Measurements from ENCODE around the gene BMERB1.
"Not testable (repeated sequence)": the region's sequence is repeated elsewhere in the genome, so short reads cannot be mapped to it uniquely, and the experiment has no call there.

Gene BMERB1

GRCh38 chr16:15570666-15571065 lies 136.3 kb downstream of the BMERB1 start:
- DNase-seq, result not testable (repeated sequence)

- no peak for DNase-seq
Observed at GRCh38 chr16:15571557-15571956, 137.2 kb downstream of the BMERB1 start.

GRCh38 chr16:15572329-15573001 lies 138.1 kb downstream of the BMERB1 start:
- no peak for DNase-seq

- DNase-seq, result no peak
Observed at GRCh38 chr16:15573274-15573895, 139.0 kb downstream of the BMERB1 start.

GRCh38 chr16:15573896-15574613 lies 139.7 kb downstream of the BMERB1 start:
- DNase-seq, result not testable (repeated sequence)

- DNase-seq, result no peak
Observed at GRCh38 chr16:15574614-15574948, 140.2 kb downstream of the BMERB1 start.

GRCh38 chr16:15575293-15576049 lies 141.1 kb downstream of the BMERB1 start:
- no peak for DNase-seq

- no peak for DNase-seq
Observed at GRCh38 chr16:15576960-15577958, 142.9 kb downstream of the BMERB1 start.

GRCh38 chr16:15578824-15579223 lies 144.4 kb downstream of the BMERB1 start:
- no peak for DNase-seq

GRCh38 chr16:15581127-15581815 lies 146.9 kb downstream of the BMERB1 start:
- DNase-seq, result no peak

- DNase-seq, result no peak
Observed at GRCh38 chr16:15583526-15583925, 149.1 kb downstream of the BMERB1 start.

- no peak for DNase-seq
Observed at GRCh38 chr16:15585956-15586355, 151.6 kb downstream of the BMERB1 start.

GRCh38 chr16:15586716-15587115 lies 152.3 kb downstream of the BMERB1 start:
- DNase-seq, result no peak

- DNase-seq, result no peak
Observed at GRCh38 chr16:15587152-15587825, 152.9 kb downstream of the BMERB1 start.

- no peak for DNase-seq
Observed at GRCh38 chr16:15592324-15592723, 157.9 kb downstream of the BMERB1 start.

- no peak for DNase-seq
Observed at GRCh38 chr16:15593235-15593634, 158.8 kb downstream of the BMERB1 start.

- no peak for DNase-seq
Observed at GRCh38 chr16:15594711-15595320, 160.4 kb downstream of the BMERB1 start.

- DNase-seq, result no peak
Observed at GRCh38 chr16:15597135-15597534, 162.7 kb downstream of the BMERB1 start.

- no peak for DNase-seq
Observed at GRCh38 chr16:15597822-15598647, 163.6 kb downstream of the BMERB1 start.

Data from NCI-H1694 (cell line).